ENCODE measurements around the gene DBP. TPM values are rescaled to one million over a fixed set of nuclear protein-coding genes. Genes with fewer than 3 reads are reported as not detected.
A peak's percentile ranks its signal among the peaks of the same experiment; 100 is the strongest.

The DBP gene
- total and polyA plus RNA-seq, 10 of the 15 experiments (the other 5 are each of a cell fraction or from before 2014, with no cell fraction given): 2.0 to 10.6 (median 6.9) TPM

- peak; percentile 85 for TF ChIP-seq ZNF687 (IDR thresholded peaks at IDR 0.05)
- peak; percentile 28 for TF ChIP-seq HCFC1 (IDR thresholded peaks at IDR 0.05; ENCODE audit: low read length)
- TF ChIP-seq USF2 (IDR thresholded peaks at IDR 0.05; ENCODE audit: borderline replicate concordance, low read depth, low read length): peak; percentile 89
Measured at GRCh38 chr19:48634424-48635262, 2.5 kb downstream of the DBP start (continued).

GRCh38 chr19:48634036-48634342 lies 3.2 kb downstream of the DBP start:
- peaks cover 5% of the 10 kb centered on the region for H3K79me2 ChIP-seq (ENCODE audit: control insufficient read depth, insufficient read depth, low read length)
- in situ Hi-C loops (cut with MboI): loop anchor here (25.0 kb wide), 1 partner anchor 1253 kb away; the partner anchor contains the start of genes AKT1S1, IL4I1 and TBC1D17
- no peak for DNase-seq (ENCODE audit: low read depth, low spot score)
- peak overlapping the region; percentile 66 for H3K9ac ChIP-seq (ENCODE audit: control insufficient read depth, insufficient read depth, low read length)
- FAIRE-seq: no peak
- H4K20me1 ChIP-seq (ENCODE audit: control insufficient read depth, insufficient read depth): no peaks in the 10 kb centered on the region
- peak overlapping the region; percentile 79 for H3K27ac ChIP-seq (ENCODE audit: control insufficient read depth, insufficient read depth)
- no peak for TF ChIP-seq SUPT20H (IDR thresholded peaks at IDR 0.05; ENCODE audit: borderline replicate concordance, control insufficient read depth, low read depth, low read length)
- 0 out of 2 replicates have a peak, but pooled peaks have one; percentile 1 for TF ChIP-seq RUNX3 (IDR thresholded peaks at IDR 0.05; ENCODE audit: low read length)
- H3K4me2 ChIP-seq (ENCODE audit: control insufficient read depth, insufficient read depth): peak overlapping the region; percentile 92
- CTCF ChIA-PET: interaction anchor here (1.1 to 2.3 kb wide), 5 partner anchors 11 to 49 kb away, joined by 3 to 10 read pairs (median 9); partner anchors contain the start of gene CA11
- no peaks in the 10 kb centered on the region for H3K9me3 ChIP-seq (replicated peaks; ENCODE audit: control insufficient read depth, insufficient read depth, low read length)
- H3K4me3 ChIP-seq: peak overlapping the region; percentile 66
- peaks cover 4 to 5% of the 10 kb centered on the region in 2 experiments; a peak in 3 of 4 replicates for H3K36me3 ChIP-seq (ENCODE audit: control insufficient read depth in 2 of 2, insufficient read depth in 2 of 2, low read length in 1 of 2)
- BruUV-seq (replicated peaks): no TSS peak
- intact Hi-C loops (cut with micrococcal nuclease; ENCODE audit: unreplicated experiment): loop anchor here (10.0 kb wide), 1 partner anchor 331 kb away; the partner anchor contains the start of gene FTL
- ATAC-seq: no peak
- SMC1A ChIA-PET (ENCODE audit: uncharacterized antibody, unreplicated experiment): interaction anchor here (0.9 to 2.8 kb wide), 7 partner anchors 9 to 50 kb away, joined by 3 to 22 read pairs (median 3); partner anchors contain the start of genes RPL18 and SPHK2
- H3K4me1 ChIP-seq (ENCODE audit: control insufficient read depth, insufficient read depth, low read length): peaks cover 28% of the 10 kb centered on the region
- POLR2A ChIA-PET: interaction anchor here (0.5 to 3.3 kb wide), 9 partner anchors 12 to 360 kb away, joined by 3 to 62 read pairs (median 4); partner anchors contain the start of genes CA11, RPL18, RUVBL2 and SPHK2
- RAD21 ChIA-PET (ENCODE audit: unreplicated experiment): interaction anchor here (1.1 to 3.4 kb wide), 7 partner anchors 10 to 50 kb away, joined by 3 to 16 read pairs (median 9); partner anchors contain the start of genes CA11, RPL18 and SPHK2
- 35% methylated on average over 7 of the region's 7 CpGs for WGBS (ENCODE audit: insufficient coverage, insufficient replicate concordance, low lambda C conversion rate, missing lambda C conversion rate)
- peak overlapping the region; percentile 81 for H2AFZ ChIP-seq (ENCODE audit: control insufficient read depth, low read depth, low read length)
- H3K27me3 ChIP-seq (replicated peaks in 1 of 2; ENCODE audit: control insufficient read depth in 2 of 2, insufficient read depth in 2 of 2, low read length in 1 of 2): no peaks in the 10 kb centered on the region
